Glomerular endothelial cell (primary cell): ENCODE results near the gene GRP. TPM values are rescaled to one million over a fixed set of nuclear protein-coding genes. Genes with fewer than 3 reads are reported as not detected.

Source experiments
- total RNA-seq: library from RNA; depleted of rRNA; stranded (reverse); fragments of >200 nt; gene quantifications from 2 replicates; pipeline ENCODE4 v1.2.3, GENCODE V29; 2015

The GRP gene
- total RNA-seq, 1 donor from 2014 or later, result not detected

Other genes starting within 250 kb of the GRP start
- gene SEC11C, start 80.3 kb upstream of the GRP start, total RNA-seq, result 15.1 and 20.6 TPM in 2 replicates
- not detected in 2 replicates for gene RAX, start 53.3 kb downstream of the GRP start, total RNA-seq
- not detected in 2 replicates for gene CPLX4, start 98.5 kb downstream of the GRP start, total RNA-seq
- gene LMAN1, start 139.1 kb downstream of the GRP start, total RNA-seq, result 101 and 117 TPM in 2 replicates